Measurements from ENCODE around the gene TBL1X.

DNA sequence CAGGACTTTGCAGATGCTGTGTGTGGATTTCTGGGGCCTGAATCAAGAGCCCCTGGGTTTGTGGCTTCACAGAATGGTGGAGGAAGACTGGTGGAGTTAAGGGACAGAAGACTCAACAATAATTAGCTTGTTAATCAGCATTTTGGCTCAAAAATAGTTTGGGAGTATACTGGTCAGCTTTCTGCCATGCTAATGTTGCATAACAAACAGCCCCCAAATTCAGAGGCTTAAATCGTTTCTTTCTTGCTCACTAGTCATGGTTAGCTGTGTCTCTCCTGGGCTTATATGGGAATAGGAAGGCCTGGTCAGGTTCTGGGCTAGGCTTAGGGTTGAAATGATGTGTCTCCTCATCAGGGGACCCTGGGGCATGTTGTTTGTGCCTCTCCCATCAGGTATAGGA is 24.4 kb downstream of the TBL1X start:
- no peak for TF ChIP-seq EZH2 (IDR thresholded peaks at IDR 0.05; ENCODE audit: low read depth, unreplicated experiment)
- TF ChIP-seq, protein P1, sequence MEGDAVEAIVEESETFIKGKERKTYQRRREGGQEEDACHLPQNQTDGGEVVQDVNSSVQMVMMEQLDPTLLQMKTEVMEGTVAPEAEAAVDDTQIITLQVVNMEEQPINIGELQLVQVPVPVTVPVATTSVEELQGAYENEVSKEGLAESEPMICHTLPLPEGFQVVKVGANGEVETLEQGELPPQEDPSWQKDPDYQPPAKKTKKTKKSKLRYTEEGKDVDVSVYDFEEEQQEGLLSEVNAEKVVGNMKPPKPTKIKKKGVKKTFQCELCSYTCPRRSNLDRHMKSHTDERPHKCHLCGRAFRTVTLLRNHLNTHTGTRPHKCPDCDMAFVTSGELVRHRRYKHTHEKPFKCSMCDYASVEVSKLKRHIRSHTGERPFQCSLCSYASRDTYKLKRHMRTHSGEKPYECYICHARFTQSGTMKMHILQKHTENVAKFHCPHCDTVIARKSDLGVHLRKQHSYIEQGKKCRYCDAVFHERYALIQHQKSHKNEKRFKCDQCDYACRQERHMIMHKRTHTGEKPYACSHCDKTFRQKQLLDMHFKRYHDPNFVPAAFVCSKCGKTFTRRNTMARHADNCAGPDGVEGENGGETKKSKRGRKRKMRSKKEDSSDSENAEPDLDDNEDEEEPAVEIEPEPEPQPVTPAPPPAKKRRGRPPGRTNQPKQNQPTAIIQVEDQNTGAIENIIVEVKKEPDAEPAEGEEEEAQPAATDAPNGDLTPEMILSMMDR (conservative IDR thresholded peaks at IDR 0.05; ENCODE audit: low read depth in 2 of 2): no peak

All from GM23338 (cell line).